HG03175 (cell line): ENCODE measurements around the gene TRMT61B.

Source experiments
- ATAC-seq: cut with Tn5 transposase; IDR thresholded peaks from one replicate; pipeline ENCODE4 v1.9.1; 2021; ENCODE audit warnings: mild to moderate bottlenecking, moderate library complexity; ENCODE audit not compliant: unreplicated experiment

Gene TRMT61B

GRCh38 chr2:28870146-28870891 lies at the start of gene TRMT61B:
TRMT61B (minus strand) TSS chr2:28870309; CDS start chr2:28870277, 32 bp downstream.
- ATAC-seq, result peak; percentile 94

DNA sequence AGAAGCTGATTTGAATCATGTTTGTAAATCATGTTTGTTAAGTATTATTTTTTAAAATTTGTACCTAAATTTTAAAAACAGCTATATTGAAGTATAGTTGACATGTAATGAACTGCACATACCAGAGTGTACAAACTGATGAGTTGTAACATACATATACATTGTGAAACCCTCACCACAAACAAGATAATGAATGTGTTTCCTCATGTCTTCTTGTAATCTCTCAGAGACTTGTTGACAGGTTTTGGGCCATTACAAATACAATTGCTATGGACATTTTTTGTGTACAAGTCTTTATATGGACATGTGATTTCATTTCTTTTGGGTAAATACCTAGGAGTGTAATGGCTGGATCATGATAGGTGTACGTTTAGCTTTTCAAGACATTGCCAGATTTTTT lies 45.8 kb upstream of the TRMT61B start:
- no peak for ATAC-seq

DNA sequence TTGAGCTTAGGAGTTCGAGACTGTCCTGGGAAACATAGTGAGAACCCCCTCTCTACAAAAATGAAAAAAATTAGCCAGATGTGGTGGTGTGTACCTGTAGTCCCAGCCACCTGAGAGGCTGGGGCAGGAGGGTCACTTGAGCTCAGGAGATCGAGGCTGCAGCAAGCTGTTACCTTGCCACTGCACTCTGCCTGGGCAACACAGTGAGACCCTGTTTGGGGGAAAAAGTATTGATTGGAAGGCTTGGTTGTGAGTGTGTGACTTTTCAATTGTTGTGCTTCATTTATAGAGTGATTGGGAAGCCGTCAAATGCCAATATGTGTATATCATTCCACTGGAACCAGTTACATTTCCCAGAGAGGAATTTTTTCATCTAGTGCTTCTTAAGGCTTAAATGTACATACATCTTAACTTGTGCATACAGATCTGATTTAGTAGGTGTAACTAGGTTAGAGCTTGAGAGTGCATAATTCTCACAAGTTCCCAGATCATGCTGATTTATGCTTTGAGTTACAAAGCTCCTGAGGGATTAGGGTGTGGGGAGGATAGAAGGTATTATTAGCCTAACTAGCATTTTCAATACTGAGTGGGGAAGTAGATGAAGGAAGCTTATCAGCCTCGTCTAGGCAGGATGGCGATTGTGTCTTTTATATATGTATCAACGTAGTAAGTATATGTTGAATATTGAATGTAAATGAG lies 39.7 kb upstream of the TRMT61B start:
- ATAC-seq, result no peak

DNA sequence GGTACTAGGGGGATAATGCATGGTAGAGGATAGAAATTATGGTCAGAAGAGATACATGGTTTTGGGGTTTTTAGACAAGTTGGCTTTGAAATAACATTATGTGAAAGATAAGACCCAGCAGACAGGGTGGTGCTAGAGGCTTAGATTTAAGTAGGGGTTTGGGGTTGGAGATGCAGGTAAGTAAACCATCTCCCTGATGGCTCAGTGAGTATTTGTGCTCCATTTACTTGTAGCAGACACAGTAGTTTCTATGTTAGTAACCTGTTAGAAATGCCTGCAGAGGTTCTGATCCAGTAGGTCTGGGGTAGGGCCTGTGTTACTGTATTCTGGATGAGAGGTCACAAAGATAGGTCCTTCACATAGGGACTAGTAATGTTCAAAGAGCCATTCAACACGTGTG lies 38.1 kb upstream of the TRMT61B start:
- ATAC-seq, result no peak

GRCh38 chr2:28906821-28907220 lies 36.7 kb upstream of the TRMT61B start:
- no peak for ATAC-seq

- ATAC-seq, result no peak
These were observed 36.3 kb upstream of the TRMT61B start for GRCh38 chr2:28906376-28906775.

DNA sequence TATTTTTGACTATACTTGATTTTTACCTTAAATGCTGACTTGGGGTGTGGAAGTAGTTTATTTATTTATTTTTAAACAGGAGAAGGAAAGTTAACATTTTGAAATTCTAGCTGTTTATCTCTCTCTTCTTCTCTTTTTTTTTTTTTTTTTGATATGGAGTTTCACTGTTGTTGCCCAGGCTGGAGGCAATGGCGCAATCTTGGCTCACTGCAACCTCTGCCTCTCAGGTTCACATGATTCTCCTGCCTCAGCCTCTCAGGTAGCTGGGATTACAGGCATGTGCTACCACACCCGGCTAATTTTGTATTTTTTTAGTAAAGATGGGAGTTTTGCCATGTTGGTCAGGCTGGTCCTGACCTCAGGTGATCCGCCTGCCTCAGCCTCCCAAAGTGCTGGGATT lies 35.4 kb upstream of the TRMT61B start:
- ATAC-seq, result no peak

GRCh38 chr2:28904802-28905457 lies 34.8 kb upstream of the TRMT61B start:
- ATAC-seq, result no peak

DNA sequence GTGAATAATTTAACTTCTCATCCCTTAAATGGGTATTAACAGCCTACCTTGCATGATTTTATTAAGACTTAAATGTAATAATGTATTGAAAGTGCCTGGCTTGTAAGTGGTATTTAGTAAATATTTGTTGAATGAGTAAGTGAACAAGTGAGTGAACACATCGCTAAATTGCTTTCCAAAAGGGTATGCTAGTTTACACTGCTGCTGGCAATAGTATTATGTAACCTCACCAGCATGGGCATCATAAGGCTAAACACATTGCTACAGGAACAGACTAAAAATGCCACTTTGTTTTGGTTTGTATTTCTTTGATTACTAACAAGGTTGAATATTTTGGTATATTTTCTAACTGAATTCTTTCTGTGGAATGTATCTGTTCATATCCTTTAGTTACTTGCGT lies 34.2 kb upstream of the TRMT61B start:
- no peak for ATAC-seq

DNA sequence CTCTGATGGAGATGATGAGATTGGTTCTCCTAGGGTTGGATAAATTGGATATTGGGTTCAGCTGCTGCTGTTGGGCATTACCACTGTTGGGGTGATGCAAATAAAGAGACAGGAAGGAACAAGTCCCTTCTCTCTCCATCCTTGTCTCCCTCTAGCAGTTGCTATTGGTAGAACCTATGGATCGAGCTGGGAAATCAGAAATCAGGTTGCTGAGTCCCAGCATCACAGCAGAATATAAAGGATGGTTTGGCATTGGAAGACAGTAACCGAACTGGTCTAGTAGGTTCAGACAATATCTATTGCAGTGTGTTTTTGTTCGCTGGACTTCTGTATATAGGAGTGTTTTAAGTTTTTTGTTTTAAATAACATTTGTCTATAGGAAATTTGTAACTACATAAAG lies 32.5 kb upstream of the TRMT61B start:
- ATAC-seq, result no peak

- no peak for ATAC-seq
These were observed 31.7 kb upstream of the TRMT61B start for GRCh38 chr2:28901841-28902240.

GRCh38 chr2:28901202-28901601 lies 31.1 kb upstream of the TRMT61B start:
- ATAC-seq, result no peak

DNA sequence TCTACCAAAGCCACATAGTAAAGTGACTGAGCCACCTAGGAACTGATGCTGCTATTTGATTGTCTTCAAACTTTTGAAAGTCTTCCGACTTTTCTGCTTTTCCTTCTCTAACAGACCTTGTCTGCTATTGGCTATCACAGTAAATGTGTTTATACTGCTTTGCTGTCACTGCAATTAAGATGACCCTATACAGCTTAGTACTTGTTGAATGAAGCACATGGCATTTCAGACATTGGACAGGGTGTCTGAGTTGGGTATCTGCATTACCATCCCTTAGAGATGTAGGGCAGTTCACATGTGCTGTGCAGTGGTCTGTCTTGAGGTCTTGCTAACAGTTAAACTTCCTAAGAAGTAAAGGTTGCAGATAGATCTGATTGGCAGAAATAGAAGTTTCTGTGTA lies 27.9 kb upstream of the TRMT61B start:
- no peak for ATAC-seq

DNA sequence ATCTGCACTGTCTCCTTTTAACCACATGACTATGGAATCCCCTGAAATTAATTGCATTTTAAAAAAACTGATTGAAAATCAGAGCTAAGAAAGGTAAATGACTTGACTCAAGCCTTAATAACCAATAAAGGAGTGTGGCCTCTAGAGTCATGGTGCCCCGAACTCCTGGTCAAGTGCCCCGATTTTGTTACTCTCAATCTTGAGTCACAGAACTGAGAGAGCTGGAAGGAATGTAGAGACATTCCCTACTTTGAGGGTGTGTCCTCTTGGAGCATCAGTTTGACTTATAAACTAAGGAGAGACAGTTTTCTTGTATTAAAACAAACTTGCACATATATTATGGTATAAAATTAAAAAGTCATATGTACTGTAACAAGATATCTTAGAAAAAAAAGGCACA lies 26.8 kb upstream of the TRMT61B start:
- no peak for ATAC-seq

DNA sequence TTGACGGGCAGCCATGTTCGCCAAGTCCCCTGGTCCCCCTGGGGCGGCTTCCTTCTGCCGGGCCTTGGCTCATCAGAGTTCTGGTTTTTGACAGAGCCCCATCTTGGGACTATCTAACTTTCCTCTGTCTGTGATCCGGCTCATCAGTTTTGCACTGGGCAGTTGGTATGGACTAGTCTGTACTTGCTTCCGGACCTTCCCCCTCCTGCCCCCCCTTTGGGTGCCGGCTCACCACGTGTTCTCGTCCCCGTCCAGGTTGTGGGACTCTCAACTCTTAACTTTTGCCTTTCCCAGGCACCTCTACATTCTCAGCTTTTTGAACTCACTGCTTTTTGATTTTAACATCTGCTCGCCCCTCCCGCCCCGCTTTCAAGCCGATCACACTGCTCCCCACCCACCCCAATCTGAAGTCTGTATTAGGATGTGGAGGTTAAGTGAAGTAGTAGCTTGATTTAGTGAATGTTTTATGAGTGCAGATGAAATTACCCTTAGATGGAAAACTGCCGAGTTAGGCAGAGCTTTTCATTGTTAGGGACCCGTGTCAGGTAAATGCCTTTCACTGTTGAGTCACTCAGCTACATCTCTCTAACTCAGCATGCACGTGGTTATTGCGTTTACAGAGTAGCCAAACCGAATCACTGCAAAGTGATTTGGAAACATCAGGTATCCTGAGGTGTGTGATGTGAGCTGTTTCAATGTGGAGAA lies 25.2 kb upstream of the TRMT61B start:
- peak; percentile 26 for ATAC-seq

- ATAC-seq, result peak; percentile 86
These were observed 24.5 kb upstream of the TRMT61B start, which contains the start of gene WDR43 for GRCh38 chr2:28894470-28895188. WDR43 (plus strand) TSS chr2:28894667; CDS start chr2:28894699, 32 bp downstream.

DNA sequence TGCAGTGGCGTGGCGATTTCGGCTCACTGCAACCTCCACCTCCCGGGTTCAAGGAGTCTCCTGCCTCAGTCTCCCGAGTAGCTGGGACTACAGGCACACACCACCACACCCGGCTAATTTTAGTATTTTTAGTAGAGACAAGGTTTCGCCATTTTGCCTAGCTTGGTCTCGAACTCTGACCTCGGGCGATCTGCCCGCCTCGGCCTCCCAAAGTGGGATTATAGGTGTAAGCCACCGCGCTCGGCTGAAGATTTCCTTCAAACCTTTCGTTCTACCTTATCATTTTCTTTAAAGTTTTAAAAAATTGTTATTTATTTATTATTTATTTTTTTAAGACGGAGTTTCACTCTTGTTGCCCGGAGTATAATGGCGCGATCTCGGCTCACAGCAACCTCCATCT lies 23.4 kb upstream of the TRMT61B start:
- ATAC-seq, result no peak

- no peak for ATAC-seq
These were observed 10.1 kb upstream of the TRMT61B start for GRCh38 chr2:28880193-28880592.

DNA sequence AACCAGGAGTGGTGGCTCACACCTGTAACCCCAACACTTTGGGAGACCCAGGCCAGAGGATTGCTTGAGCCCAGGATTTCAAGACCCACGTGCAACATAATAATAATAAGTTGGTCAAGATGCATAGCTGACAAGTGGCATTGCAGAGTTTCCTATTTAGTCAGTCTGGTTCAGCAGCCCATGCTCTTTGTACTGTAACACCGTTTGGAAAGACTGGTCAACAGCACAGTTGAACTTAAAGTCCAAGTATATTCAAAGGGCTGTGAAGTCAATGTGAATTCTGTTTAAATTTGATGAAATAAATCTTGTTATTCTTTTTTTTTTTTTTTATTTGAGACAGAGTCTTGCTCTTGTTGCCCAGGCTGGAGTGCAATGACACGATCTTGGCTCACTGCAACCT lies 1.5 kb upstream of the TRMT61B start:
- no peak for ATAC-seq

DNA sequence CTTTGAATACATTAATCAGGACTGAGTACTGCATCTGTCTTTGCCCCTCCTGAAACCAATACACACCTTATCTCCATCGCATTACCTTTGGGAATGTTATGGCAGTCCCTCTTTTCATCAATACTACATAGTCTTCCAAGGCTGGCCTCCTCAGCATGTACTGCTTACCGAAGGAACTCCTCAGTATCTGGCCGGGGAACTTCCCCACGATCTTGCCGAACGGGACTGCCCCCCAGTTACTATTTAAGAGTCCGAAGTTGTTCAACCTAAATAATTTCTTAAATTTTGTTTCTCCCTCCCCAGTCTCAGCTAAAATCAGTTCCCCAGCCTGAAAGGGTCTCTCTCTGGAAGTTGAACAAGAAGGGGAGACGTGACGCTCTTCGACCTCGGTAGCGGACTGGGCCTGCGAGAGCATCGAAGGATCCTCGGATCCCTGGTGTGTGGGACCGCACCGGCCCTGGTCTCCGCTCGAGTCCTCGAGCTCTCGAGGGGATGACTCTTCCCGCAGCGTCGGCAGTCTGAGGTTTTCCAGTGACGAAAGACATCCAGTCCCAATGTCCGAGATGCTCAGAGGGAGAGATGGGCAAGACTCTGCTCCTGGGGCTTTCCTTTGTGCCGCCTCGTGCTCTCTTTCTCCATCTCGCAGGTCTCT lies 489 bp downstream of the TRMT61B start:
- peak; percentile 13 for ATAC-seq
